SW480 (cell line): ENCODE results near the gene TYRO3.
A peak's percentile ranks its signal among the peaks of the same experiment; 100 is the strongest.

Experiments used
- DNase-seq: peaks from one replicate; pipeline ENCODE4 v3.0.0-alpha.2; 2016; ENCODE audit warnings: low spot score

Gene TYRO3

DNA sequence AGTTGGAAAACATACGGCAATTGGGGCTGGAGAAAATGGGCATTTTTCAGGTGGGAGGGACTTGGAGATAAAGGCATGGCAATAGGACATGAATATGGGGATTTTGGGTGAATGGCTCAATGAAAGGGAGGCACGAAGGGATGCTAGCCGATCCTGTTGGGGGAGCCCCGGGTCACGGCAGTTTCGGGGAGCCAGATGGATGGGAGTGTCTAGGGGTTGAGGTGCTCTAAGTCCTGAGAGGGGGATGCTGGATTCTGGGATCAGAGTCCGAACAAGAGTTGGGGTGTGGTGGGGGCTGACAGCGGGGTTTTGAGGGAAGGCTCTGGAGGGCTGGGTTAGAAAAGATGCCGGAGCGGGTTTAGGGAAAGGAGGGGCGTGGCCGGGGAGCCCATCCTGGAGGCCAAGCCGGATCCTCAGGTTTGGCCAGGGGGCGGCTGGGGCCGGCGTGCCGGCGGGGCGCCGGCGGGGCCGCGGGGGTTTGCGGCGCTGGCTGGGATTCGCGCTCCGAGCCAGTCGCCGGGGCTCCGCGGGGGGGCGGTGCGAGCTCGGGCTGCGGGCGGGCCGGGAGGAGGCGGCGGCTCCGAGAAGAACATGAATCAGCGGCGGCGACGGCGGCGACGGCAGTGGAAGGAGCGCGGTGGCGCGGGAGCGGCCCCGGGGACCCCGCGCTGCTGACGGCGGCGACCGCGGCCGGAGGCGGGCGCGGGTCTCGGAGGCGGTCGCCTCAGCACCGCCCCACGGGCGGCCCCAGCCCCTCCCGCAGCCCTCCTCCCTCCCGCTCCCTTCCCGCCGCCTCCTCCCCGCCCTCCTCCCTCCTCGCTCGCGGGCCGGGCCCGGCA lies at the start of gene TYRO3:
Gene TYRO3 (plus strand): TSS at position 813 of the 839 bp plus-strand sequence. CDS start 46 bp downstream, outside the sequence.
- peak; percentile 31 for DNase-seq

DNA sequence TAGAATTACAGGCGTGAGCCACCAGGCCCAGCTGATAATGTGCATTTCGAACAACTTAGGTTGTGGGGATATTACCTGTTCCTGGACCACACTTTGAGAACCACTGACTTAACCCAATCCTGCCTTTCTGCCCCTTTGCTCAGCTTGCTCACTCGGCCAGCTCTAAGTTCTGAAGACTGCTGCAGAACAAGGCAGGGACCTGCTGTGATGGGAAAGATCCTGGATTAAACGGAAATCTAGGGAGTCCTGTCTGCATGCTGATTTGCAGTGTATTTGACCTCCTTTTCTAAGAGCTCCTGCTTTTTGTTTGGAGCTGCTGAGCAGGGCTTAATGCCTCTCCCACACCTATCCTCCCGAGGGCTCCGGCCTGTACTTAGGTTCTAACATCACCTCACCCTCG lies 48.3 kb upstream of the TYRO3 start:
- DNase-seq = no peak

DNA sequence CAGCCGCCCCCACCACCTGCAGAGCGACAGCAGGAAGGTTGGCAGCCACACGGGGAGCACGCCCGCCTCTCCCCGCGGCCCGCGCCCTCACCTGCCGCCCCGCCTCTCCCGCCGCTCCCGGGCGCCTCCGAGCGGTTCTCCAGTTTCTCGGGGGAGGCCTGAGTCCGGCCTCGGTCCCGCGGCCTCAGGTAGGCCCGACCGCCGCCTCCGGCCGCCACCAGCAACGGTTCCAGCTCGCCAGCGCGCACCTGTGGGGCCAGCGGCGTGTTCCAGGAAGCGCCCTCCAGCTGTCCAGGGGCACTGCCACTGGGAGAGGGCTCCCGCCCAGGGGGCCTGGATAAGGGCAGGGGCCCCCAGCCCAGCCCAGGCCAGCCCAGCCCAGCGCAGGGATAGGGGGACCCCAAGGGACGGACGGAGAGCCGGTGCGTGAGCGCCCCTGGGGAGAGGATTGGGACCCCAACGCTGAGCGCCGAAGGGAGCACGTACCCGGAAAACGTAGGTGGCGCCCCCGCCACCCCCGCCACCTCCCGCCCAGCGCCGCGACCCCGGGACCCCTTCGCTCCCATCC lies 47.6 kb upstream of the TYRO3 start:
- DNase-seq = no peak

DNA sequence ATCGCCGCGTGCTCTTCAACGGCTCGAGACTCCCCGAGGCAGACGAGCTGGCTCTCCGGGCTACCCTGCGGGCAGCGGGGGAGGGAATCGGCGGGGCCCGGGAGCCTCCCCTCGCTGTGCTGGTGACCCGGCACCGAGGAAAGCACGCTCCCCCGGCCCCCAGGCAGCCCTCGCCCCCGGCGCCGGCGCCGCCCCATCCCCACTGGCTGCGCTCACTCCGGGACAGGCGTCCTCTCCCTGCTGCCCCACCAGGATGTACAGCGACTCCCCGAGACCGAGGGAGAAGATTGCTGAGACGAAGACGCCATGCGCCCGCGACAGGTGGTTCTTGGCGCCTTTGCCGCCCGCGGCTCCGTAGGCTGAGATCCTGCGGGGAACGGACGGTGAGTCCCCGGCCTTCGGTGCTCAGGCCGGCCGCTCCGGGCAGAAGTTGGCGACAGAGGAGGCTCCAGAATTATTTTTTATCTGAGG lies 47.1 kb upstream of the TYRO3 start:
- no peak for DNase-seq

DNA sequence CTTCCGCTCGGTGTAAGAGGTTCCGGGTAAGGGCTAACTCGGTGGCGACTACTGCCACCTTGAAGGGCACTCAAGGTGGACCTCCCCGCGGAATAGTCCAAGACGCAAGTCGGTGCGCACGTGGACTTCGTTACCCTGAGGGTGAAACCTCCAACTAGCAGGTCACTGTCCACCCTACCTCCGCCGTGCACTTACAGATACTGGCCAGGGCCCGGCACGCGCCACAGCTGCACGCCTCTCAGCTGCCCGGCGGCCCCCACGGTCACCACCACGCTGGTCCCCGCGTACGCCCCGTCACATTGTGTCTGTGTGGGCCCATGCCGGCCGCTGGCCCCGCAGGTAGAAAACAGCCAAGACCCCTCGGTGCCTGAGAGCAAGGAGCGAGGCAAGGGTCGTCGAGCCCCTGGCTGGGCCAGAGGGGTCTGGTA lies 46.5 kb upstream of the TYRO3 start:
- DNase-seq = no peak

DNA sequence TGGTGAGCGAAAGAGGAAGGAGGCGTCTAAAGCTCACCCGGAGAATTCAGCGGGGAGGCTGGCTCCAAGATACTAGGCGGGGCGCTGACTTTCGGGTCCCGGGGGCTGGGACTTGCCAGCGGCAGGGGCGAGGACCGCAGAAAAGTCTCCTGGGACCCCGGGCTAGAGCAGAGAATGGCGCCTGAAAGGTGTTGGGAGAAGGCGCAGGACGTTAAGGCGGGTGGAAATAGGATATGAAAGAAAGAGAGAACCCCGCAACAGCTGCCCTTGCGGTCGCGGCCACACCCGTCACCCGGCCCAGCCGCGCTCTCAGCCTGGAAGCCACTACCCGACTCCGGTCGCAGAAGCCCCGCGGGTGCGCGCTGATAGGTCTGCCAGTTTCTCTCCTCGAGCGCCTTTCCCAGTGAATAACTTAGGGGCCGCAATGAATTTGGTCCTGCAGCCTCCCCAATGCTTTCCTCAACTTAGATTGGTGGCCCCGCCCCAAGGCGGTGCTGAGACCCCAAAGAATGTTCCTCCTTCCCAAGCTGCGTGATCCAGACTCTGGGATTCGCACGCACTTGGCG lies 46.0 kb upstream of the TYRO3 start:
- DNase-seq = peak; percentile 55

DNA sequence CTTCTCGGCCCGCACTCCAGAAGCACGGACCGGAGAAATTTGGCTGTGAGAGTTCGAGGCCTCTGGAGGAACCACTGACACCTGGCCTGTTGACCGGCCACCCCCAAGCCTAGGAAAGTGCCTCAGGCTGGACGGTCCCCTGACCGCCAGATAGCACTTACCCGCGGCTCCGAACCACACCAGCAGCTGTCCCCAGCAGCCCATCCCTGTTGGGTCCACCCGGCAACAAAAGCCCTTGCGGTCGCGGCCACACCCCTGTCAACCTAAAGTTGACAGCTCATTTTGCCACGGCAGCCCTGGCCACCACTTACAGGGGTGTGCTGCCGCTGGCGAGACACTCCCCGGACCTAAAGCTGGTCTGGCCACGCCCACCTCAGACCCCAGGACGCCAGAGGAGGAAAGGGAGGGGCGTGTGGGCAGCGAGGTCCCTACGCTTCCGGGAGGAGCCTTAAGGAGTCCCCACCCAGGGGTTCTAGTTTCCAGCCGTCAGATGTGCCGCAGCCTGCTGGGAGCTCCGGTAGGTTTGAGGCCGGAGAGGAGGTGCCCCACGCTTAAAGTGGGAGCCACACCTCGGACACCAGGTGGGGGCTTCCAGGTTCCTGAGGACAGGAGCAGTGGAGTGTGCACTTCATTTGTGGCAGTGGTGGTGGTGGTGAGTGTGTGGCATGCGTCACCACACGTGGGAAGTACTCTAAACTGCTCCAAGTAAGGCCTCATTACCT lies 45.3 kb upstream of the TYRO3 start, which contains the start of gene LTK:
Gene LTK (minus strand): TSS at position 322 of the 722 bp plus-strand sequence. CDS start 118 bp downstream, at position 204.
- DNase-seq = peak; percentile 80

DNA sequence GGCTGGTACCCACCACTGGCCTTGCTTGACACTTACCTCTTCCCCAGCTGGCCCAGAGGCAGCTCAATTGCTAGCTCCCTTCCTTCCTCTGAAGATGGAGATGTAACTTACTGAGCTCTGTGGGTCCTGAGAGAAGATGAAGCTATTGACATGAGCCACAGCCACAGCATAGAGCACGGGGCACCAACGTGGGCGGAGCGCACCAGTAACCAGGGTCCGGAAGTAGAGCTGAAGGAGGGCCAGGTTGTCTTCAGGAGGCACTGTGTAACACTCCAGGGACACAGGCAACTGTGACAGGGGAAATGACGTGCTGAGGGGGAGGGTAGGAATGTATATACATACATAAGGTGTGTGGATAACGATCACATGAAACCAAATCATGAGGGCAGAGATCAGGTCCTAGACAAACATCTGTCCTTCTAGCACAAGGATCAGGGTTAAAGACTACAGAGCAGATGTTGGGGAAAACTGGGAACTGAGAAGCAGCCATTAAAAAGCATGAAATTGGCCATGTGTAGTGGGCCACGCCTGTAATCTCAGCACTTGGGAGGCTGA lies 41.0 kb upstream of the TYRO3 start:
- no peak for DNase-seq

DNA sequence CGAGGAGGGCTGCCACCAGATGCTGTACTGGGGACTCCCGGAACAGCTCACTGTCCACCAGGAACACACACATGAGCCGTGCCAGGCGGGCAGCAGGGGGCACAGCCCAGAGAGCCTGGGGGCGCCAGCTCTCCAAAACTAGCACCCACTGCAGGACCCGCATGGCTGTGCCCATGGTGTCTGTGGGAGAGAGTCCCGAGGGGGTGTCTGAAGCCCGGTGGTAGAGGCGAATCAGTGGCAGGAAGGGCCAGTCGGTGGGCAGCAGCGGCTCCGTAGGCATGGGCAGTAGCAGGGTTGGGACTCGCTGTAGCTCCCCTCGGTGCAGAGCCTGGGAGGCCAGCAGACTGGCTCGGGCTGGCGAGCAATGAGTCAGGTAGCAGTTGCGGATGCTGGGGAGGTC lies 38.4 kb upstream of the TYRO3 start:
- no peak for DNase-seq

DNA sequence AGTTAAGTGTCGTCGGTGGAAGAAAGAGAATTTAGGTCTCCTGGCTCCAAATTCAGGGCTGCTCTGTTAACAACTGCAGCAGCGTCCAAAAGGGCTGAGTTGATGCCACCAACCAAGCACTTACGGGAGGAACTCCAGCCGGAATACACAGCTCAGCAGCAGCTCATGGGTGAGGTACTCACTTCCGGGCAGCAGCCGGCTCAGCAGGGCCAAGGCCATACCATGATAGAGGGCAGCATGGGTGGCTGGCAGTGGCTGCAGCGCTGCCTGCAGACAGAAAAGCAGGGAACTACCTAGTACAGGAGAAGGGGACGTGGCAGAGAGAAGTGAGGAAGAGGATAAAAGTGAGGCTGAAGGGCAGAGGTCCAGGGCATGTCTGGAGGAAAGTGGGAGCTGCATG lies 37.4 kb upstream of the TYRO3 start:
- DNase-seq = no peak

DNA sequence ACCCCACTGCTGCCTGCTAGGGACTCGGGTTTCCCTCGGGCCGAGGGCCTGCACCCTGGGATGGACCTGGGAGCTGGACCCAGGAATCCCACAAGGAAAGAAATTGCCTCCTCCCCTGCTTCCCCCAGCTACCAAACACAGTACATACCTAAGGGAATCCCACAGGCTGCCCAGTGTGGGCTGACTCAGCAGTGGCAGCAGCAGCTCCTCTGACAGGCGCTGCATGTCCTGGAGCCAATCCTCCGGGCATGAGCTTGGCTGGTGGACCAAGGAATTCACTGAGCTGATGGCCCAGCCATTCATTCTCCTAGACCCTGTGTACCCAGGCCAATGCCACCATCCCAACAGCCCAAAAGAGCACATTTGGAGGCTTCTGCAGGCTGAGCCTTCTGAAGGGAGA lies 35.9 kb upstream of the TYRO3 start:
- no peak for DNase-seq

DNA sequence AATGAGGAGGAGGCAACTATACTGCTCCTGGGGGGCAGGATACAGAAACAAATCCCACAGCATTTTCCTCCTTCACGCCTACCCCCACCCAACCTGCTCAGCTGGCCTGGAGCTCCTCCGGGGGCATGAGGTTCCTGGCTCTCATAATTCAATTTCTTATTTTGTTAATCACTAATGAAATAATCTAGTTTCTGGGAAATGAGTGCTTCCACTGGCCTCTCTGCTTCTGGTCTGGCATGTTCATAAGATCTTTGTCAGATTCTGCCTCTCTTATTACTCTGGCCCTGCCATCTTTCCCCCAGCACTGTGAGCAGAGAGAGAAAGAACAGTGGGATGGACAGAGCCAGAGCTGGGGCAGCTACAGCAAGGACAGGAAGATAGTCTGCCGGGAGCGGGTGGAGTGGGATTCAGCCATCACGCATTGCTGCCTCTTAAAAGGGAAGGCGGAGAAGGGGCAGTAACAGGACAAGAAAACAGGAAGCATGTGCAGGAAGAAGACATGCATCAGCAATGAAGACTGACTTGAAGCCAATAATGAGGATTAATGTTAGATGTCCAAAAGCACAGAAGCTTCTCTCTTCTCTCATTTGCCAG lies 28.6 kb upstream of the TYRO3 start:
- no peak for DNase-seq

DNA sequence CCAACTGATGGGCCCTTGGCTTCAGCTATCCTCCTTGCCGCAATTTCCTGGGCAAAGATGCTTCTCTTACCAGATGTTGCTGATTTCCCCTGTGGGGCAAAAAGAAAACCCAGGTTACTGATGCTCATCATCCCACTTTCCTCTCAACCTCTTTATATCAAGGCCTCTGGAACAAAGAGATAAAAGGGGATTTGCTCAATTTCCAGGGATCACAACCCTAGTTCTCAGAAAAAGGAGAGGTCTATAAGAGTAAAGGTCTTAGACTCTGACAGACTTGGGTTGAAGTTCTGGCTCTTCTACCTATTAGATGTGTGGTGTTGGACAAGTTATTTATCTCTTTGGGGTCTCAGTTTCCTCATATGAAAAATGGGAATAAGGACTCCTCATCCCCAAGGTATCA lies 23.5 kb upstream of the TYRO3 start:
- no peak for DNase-seq

DNA sequence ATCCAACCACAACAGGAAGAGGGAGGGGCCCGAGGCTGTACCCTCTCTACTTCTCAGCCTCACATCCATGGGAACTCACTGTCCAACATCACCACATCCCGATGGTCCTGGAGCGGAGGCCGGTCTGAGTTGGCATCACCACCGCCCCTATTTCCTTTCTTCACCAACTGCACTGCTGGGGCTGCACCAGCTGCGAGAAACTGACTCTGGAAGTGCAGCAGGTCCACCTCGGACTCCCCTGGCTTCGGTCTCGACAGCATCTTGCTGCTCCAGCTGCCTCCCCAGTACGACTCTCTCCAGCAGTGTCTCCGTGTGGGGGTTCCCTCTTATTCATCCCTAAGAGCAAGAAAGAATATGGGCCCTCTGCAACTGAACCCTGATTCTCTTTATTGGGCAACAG lies 22.1 kb upstream of the TYRO3 start:
- no peak for DNase-seq

DNA sequence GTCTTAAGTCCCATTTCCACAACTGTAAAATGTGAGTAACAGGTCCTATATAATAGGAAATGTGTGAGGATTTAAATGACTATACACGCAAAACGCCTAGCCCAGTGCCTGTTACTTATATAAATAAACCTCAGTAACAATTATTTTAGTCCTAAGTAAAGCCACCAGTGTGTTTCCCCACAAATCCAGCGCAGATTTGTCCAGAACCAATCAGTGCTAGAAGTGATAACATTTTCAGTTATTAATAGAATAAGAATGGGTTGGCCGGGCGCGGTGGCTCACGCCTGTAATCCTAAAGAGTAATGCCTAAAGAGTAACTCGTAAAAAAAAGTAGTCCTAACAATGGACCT lies 15.5 kb upstream of the TYRO3 start:
- DNase-seq = no peak

DNA sequence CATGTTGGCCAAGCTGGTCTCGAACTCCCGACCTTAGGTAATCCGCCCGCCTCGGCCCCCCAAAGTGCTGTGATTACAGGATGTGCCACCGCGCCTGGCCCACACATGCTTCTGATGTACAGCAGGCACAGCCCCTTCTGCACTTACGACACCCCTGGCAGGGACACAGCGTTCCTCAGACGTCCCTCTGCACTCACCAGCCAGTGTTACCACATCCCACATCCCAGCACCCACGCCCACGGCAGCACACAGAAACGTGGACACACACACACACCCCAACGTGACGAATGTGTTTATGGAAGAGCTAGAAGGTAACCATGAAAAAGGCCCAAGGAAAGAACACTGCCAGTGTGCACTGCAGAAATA lies 14.4 kb upstream of the TYRO3 start:
- no peak for DNase-seq

DNA sequence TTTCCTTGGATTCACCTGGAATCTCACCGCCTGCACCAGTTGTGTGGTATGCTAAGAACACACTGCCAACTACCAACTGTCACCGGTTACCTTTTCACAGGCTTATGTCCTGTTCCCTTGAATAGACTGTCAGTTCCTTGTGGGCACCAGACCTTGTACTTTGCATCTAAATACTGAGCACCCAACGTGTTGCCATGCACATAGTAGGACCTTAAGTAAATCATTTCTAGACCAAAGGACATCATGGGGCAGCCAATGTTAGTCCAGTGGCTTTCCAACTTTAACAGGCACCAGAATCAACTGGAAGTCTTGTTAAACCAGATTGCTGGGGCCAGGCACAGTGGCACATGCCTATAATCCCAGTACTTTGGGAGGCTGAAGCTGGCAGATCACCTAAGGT lies 13.8 kb upstream of the TYRO3 start:
- DNase-seq = no peak

DNA sequence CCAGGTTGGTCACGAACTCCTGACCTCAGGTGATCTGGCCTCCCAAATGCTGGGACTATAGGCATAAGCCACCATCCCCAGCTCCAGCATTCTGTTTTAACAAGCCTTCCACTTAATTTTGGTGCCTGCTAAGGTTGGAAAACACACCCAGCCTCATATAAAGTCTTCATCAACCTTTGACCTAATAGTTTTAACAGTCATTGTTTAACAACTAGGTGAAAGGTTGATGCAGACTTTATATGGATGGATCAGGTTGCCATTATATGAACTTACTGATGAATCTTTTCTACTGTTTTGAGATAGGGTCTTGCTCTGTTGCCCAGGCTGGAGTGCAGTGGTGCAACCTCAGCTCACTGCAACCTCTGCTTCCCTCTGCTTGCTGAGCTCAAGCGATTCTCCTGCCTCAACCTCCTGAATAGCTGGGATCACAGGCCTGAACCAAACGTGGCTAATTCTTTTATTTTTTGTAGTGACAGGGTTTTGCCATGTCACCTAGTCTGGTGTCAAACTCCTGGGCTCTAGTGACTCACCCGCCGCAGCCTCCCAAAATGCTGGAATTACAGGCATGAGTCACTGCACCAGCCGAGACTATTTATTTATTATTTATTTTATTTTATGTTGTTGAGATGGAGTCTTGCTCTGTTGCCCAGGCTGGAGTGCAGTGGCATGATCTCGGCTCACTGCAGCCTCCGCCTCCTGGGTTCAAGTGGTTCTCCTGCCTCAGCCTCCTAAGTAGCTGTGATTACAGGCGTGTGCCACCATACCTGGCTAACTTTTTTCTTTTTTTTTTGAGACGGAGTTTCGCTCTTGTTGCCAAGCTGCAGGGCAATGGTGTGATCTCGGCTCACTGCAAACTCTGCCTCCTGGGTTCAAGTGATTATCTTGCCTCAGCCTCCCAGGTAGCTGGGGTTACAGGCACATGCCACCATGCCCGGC lies 11.9 kb upstream of the TYRO3 start:
- DNase-seq = peak; percentile 74

DNA sequence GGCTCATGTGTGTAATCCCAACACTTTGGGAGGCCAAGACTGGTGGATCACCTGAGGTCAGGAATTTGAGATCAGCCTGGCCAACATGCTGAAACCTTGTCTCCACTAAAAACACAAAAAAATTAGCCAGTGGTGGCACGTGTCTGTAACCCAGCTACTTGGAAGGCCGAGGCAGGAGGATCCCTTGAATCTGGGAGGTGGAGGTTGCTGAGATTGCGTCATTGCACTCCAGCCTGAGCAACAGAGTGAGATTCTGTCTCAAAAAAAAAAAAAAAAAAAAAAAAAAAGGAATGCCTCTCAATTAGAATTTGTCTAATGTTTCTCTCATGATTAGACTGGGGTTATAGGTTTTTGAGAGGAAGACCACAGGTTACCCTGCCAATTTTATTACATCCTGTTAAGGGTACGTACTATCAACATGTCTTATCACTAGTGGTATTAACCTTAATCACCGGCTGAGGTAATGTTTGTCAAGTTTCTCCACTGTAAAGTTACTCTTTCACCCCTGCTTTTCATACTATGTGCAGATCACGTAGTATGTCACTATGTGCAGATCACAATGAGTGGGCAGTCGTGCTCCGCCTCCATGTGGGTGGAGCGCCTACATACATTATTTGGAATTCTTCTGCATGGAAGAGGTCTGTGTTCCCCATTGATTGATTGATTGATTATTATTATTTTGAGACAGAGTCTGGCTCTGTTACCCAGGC lies 8.8 kb upstream of the TYRO3 start:
- no peak for DNase-seq

DNA sequence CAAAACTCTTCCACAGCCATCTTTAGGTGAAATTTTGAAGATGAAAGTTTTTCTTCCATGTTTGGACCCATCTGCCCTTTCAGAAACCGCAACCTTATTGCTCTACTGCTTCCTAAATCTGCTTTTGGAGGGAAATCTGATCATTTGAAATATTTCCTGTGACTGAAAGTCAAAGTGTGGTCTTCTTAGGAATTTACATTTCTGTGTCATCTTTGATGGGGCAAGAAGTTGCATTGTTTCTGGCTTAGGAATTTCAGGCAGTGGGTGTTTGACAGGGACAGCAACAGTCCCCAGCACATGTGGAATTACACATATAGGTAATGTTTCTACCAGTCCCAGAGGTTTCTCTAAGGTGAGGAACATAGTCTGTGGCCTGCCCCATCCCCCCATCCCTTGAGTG lies 5.3 kb upstream of the TYRO3 start:
- DNase-seq = no peak
